Activated T-helper 1 cell treated with anti-CD3 and anti-CD28 coated beads, Interleukin-2, amount 50 U/mL, for 16 hours (primary cell): ENCODE results near the gene FRMD3.
"Not testable (repeated sequence)": the region's sequence is repeated elsewhere in the genome, so short reads cannot be mapped to it uniquely, and the experiment has no call there.

Source experiments
- DNase-seq, 2 donors: peaks; one replicate each; pipeline ENCODE4 v3.0.0-alpha.2; 2020; ENCODE audit warnings: low read depth in 1 of 2, low spot score in 1 of 2

Gene FRMD3

GRCh38 chr9:83396813-83397212 is 141.4 kb downstream of the FRMD3 start:
- no peak for DNase-seq

- no peak for DNase-seq
Measured at GRCh38 chr9:83396342-83396741, 141.9 kb downstream of the FRMD3 start.

GRCh38 chr9:83392228-83392627 is 146.0 kb downstream of the FRMD3 start:
- no peak for DNase-seq

- no peak for DNase-seq
Measured at GRCh38 chr9:83388346-83388745, 149.9 kb downstream of the FRMD3 start.

- DNase-seq, result no peak
Measured at GRCh38 chr9:83387401-83388185, 150.6 kb downstream of the FRMD3 start.

- no peak for DNase-seq
Measured at GRCh38 chr9:83385317-83385716, 152.9 kb downstream of the FRMD3 start.

GRCh38 chr9:83384214-83384613 is 154.0 kb downstream of the FRMD3 start:
- DNase-seq, result no peak

GRCh38 chr9:83383034-83383433 is 155.2 kb downstream of the FRMD3 start:
- no peak for DNase-seq

- no peak for DNase-seq
Measured at GRCh38 chr9:83382421-83382820, 155.8 kb downstream of the FRMD3 start.

GRCh38 chr9:83379045-83379444 is 159.2 kb downstream of the FRMD3 start:
- no peak for DNase-seq

GRCh38 chr9:83372957-83373356 is 165.2 kb downstream of the FRMD3 start:
- DNase-seq, result no peak

- DNase-seq, result no peak
Measured at GRCh38 chr9:83367326-83367725, 170.9 kb downstream of the FRMD3 start.

- DNase-seq, result no peak
Measured at GRCh38 chr9:83362341-83362995, 175.7 kb downstream of the FRMD3 start.

GRCh38 chr9:83359039-83359438 is 179.2 kb downstream of the FRMD3 start:
- DNase-seq, result no peak

- not testable (repeated sequence) for DNase-seq
Measured at GRCh38 chr9:83358493-83358892, 179.7 kb downstream of the FRMD3 start.

- no peak for DNase-seq
Measured at GRCh38 chr9:83355729-83356151, 182.5 kb downstream of the FRMD3 start.

- DNase-seq, result no peak
Measured at GRCh38 chr9:83355024-83355444, 183.2 kb downstream of the FRMD3 start.

GRCh38 chr9:83349031-83349430 is 189.2 kb downstream of the FRMD3 start:
- DNase-seq, result no peak

GRCh38 chr9:83346655-83347420 is 191.4 kb downstream of the FRMD3 start:
- no peak for DNase-seq

- DNase-seq, result no peak
Measured at GRCh38 chr9:83343366-83343999, 194.7 kb downstream of the FRMD3 start.

GRCh38 chr9:83342731-83343130 is 195.5 kb downstream of the FRMD3 start:
- DNase-seq, result no peak
